Loucy (cell line): ENCODE data around the gene BMPR1B.

Experiments
- CTCF ChIP-seq: fragments of 200-600 bp; sonication (generic); conservative IDR thresholded peaks from 2 replicates; pipeline ENCODE4 v1.5.1; 2014; ENCODE audit warnings: mild to moderate bottlenecking, antibody characterized with exemption, low read length
- EZH2phosphoT487 ChIP-seq: fragments of 200-600 bp; IDR thresholded peaks from 2 replicates; pipeline ENCODE4 v1.6.1; 2018; ENCODE audit warnings: antibody characterized with exemption, mild to moderate bottlenecking, moderate library complexity, borderline replicate concordance

- no peak for TF ChIP-seq CTCF
- no peak for TF ChIP-seq EZH2phosphoT487
Observed at GRCh38 chr4:95023110-95023509, 265.4 kb downstream of the BMPR1B start.
